GM18519 (cell line): ENCODE measurements around the gene ALOX5.

Experiments
- ATAC-seq: cut with Tn5 transposase; IDR thresholded peaks from one replicate; pipeline ENCODE4 v1.9.1; 2021; ENCODE audit warnings: mild to moderate bottlenecking, moderate library complexity; ENCODE audit not compliant: unreplicated experiment, low FRiP score

The ALOX5 gene

DNA sequence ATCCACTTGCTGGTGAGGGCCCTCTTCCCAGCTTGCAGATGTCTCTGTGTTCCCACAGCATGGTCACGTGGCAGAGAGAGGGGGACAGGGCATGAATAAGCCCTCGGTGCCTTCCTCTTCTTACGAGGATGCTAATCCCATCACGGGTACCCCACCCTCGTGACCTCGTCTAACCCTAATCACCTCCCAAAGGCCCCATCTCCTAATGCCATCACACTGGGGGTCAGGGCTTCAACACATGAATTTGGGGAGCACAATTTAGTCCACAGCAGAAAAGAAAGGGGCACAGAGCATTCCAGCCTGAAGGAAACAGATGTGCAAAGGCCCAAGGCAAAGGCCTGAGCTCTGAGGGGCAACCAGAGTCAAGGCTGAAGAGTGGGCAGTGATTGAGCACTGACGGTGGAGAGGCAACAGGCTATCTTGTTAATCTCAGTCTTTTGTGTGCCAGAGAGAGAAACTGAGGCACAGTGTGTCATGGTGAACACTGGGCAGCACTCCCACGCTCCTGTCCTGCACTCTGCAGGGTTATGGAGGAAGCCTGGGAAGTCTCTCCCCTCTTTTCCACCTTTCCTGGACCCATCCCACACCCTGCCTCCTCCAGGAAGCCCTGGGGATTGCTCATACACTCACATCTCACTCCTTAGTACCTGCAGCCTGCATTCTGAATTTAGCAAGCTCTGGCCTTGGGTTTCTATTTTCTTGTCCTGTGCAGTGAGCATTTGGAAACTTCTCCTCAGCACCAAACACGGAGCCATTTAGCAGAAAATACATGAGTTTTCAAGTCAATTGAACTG, 49.0 kb downstream of the ALOX5 start:
- ATAC-seq, result no peak

DNA sequence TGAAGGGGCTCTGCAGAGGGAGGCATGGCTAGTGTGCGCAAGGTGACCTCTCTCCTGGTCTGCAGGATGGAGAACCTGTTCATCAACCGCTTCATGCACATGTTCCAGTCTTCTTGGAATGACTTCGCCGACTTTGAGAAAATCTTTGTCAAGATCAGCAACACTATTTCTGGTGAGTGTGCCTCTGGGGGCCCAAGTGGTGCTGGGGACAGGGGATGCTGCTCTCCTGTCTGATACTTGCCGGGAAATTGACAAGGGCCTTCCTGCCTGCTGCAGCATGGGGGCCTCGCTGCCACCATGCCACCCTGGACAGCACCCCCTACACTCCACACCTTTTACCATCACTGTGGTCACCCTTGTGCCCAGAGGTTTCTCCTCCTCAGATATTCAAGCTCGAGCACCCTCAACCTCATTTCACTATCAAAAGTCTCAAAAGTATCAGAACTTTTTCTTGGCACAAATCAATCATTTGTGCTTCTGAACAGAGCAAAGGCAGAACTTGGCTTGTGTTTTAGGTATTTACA, 50.0 kb downstream of the ALOX5 start:
- no peak for ATAC-seq

DNA sequence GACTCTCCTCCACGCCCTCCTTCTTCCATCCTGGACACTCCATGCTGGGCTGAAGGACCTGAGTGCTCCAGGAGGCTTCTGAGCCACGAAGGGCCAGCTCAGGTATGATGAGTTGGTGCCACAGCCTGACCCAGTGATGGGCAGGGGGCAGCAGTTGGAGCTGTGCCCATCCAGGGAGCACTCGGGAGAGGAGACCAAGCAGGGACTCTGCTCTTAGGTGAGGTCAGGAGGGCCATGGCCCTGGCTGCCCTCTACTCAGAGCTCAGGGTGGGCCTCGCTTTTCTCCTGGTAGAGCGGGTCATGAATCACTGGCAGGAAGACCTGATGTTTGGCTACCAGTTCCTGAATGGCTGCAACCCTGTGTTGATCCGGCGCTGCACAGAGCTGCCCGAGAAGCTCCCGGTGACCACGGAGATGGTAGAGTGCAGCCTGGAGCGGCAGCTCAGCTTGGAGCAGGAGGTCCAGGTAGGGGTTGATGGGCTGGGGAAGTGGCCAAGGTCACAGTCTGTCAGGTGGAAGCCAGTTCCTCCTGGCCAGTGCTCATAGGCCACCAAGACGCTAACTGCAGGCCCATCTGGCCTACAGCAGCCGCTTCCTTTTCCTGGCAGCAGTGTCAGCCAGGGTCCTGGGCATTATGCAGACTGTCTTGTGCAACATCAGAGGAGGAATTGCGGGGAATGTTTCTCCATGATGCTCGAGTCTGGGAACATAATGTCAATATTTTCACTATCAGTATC, 50.8 kb downstream of the ALOX5 start:
- ATAC-seq, result no peak

DNA sequence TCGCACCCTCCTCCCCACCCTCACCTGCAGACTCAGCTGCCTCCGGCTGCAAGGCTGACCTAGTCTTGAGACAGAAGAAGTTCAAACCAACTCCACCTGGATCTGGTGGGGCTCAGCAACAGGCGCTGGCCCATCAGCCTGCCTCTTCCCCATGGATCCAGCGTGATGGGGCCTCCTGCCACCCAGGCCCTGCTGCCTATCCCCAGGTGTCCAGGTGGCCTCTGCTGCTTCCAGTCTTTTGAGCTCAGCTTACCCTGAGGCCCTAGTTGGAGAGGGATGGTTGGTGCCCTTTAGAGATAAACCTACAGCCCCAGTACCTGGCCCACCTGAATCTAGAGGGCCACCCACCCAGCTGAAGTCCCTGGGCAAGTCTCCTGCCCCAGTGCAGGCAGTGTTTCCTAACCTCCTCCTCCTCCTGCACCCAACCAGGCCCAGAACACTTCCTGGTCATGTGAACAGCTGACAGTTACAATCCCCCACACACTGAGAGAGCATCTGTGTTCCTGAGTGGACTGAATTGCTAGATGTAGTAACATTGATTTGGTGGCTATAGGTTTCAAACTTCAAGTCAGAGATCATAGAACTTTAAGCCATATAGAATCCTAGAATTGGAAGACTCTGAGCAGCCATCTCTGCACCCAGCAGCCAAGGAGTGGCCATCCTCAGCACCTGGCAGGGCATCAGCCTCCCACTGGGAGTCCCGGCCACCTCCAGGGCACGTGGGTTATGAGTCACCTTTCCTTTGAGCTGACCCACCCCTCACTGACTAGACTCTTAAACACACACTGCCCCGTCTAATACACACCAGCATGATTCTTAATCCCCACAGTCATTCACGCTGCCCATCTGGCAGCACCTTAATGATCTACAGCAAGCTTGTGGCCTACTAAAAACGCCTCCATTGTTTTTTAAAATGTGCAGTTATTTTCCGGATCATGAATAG, 51.9 kb downstream of the ALOX5 start:
- no peak for ATAC-seq

DNA sequence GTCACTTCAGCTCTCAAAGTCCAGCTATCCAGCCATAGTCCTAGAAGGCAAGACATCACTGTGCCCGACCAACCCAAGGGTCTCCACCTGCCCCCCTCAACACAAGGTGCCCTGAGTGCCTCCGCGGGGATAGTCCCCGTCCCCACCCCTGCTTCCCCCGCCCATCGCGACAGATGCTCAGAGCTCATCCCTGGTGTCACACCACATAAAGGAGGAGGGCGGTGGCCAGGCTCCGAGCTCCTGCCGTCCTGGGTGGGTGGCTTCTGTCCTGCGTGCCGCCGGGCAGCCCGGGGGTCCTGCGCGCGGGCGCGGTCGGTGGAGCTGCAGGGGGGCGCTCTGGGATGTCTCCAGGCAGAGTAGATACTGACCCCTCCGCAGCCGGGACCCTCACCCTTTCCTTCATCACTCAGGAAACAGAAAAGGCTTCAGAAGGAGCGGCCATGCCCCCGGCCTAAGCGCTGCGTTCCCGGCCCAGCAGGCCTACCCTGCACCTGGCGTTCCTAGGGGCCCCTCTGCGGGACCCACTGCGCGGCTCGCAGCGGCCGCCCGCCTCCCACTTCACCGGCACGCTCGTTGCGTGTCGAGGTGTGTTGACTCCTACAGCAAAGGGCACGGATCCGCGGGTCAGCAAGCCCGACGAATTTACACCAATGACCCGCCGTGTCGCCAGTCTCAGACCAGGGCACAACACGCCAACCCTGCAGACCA, 53.4 kb downstream of the ALOX5 start:
- no peak for ATAC-seq

DNA sequence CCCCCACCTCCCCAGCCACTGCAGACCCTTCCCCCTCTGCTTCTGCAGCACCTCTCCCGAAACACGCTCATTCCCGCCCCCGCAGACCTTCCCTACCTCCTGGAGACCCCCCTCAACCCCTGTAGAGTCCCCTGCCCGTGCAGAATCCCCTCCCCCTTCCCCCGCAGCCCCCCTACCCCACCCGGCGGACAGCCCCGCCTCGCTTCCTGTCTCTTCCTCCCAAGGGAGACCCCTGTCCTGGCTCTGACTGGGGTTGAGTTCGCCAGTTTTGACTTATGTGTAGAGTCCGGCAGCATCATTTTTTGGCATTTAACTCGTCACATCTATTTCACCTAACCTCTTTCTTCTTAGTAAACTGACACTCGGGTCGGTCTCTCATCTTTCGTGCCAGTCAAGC, 54.0 kb downstream of the ALOX5 start:
- ATAC-seq, result no peak

DNA sequence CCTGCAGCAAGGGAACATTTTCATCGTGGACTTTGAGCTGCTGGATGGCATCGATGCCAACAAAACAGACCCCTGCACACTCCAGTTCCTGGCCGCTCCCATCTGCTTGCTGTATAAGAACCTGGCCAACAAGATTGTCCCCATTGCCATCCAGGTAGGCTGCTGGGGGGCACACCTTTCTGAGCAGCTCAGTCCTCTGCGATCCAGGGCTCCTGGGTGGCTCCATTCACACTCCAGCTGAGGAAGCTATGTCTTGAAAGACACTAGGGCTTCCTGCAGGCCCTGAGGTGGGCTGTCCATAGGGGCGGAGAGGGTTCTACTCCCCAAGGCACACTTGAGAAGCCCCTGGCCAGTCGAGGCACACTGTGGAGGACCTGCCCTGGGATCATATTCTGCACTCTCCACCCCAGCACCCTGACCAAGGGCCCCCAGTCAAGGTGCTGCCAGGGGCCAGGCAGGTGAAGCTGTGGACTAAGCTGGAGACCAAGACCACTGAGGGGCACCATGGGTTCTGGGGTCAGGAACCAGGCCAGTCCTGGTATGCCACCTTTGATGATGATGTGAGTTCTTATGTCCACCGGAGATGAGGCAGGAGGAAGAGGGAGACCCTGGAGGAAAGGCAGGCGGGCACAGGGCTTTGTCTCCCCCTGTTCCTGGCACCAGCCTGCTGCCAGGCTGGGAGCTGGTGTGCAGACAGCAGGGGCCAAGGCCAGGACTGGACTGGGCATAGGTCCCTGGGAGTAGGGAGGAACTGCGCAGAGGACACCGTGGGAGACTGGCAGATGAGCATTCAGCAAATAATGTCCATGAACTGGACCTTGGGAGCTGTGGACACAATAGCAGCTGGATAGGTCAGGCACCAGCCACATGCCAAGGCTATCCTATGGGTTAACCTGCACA, 54.8 kb downstream of the ALOX5 start:
- ATAC-seq, result no peak

DNA sequence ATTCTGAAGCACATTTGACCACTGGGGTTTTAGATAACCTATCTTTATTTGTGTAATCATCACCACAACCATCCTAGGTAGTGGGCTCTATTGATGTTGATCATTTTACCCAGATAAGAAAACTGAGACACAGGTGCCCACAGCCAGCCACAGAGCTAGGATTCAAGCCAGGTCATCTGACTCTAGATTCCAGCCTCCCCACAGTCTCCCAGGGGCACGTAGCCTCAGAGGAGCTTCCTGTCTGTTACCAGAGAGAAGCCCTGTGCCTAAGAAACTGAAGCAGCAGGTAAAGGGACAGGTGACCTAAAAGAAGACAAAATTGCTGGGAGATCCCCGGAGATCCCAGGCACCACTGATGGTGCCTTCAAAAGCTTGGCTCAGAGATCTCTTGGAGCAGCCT, 55.8 kb downstream of the ALOX5 start:
- ATAC-seq, result no peak

DNA sequence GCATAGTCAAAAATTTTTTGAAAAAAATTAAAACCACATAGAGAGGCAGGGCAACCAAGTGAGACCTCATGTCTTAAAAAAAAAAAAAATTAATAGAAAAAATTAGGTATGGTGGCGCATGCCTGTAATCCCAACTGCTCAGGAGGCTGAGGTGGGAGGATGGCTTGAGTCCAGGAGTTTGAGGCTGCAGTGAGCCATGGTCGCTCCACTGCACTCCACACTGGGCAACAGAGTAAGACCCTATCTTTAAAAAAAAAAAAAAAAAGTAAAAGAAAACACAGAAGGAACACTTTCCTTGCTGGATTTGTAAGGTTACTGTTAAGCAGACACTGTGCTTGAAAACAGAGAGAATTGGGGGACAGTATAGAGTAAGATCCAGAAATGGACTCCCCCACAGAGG, 58.1 kb downstream of the ALOX5 start:
- ATAC-seq, result no peak

DNA sequence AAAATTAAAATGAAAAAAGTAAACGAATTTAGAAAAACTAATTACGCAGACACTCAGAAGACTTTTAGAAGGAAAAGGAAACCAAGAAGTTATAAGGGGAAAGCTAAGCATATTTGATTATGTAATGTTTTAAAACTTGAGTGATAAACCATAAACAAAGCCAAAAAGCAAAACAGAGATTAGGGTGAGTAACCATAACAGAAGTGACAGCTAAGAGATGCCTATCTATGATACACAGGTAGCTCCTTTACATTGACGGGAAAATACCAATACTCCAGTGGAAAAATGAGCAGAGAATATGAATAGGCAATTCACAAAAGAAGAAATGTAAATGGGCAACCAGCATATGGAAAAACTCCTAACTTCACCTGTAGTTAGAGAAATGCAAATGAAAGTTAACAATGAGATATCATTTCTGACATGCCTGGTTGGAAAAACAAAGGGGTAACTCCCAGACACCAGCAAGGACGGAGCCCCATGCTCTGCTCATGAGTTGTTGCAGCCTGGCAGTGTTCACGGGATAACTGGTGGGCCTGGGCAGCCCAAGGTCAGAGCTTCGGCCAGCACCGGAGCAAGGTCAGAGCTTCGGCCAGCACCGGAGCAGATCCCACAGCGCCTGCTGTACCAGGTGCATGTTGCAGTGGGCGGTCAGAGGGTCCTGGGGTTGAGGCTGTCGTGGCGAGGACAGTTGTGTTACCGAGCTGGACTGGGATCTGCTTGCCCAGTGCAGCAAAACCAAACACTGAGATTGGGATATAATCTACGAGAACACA, 58.9 kb downstream of the ALOX5 start:
- no peak for ATAC-seq

DNA sequence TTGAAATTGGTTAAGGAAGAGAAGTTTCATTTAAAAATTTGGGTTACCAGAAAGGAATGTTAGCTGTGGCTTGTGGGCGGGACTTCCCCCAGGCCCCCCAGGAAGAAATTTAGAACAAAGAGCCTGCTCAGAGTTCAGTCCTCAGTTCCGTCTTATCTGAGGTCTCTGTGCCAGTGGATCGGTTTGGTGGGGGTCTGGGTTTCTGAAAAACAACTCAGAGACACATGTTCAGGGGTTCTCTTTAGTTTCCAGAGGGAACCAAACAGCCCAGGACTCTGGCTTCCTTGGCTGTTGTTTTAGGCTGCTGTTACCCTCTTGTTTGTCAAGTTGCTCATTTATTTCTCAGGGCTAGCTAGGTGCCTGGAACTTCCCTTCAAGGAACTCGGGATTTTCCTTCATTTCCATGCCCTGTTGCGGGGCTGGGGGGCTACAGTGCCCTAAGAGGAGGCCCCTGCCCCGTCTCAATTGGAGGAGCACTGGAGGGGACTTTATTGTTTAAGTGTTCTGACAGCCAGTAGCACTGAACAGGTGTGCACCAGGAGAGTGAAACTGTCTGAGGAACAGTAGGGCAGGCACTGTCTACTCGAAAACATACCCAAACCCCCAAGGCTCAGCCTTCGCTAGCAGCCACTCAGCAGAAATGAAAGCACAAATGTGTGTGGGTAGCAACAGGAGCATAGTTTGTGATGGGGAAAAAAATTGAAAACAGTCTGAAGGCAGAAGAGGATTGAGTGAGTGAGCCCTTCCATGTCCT, 59.9 kb downstream of the ALOX5 start:
- ATAC-seq, result peak; percentile 84

DNA sequence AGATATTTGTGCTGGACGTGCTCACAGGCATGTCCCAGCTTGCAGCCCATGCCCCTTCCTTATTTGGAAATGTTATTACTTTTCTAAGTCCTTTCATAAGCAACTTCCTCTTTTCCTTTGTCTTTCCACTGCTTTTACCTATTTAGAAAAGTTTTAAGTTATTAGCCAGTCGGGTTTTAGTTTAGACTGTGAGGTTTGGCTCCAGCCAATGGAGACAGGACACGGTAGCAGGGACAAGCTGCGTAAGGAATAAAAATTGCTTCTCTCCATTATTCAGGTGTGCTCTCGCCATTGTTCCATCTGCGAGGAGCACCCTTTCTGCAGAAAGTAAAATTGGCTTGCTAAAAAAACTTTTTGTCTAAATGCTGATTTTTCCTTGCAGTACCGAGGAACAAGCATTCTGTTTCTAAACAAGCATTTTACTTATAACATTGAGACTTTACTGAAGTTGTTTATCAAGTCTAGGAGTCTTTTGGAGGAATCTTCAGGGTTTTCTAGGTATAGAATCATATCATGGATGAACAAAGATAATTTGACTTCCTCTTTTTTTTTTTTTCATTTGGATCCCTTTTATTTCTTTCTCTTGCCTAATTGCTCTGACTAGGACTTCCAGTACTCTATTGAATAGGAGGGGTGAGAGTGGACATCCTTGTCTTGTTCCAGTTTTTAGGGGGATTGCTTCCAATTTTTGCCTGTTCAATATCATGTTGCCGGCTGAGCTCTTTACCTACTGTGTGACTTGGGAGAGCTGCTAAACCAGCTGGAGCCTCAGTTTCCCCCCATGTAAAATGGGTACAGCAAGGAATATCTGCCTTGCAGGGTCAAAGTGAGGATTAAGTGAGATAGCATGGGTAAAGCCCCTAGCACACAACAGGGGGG, 63.8 kb downstream of the ALOX5 start:
- ATAC-seq, result no peak

DNA sequence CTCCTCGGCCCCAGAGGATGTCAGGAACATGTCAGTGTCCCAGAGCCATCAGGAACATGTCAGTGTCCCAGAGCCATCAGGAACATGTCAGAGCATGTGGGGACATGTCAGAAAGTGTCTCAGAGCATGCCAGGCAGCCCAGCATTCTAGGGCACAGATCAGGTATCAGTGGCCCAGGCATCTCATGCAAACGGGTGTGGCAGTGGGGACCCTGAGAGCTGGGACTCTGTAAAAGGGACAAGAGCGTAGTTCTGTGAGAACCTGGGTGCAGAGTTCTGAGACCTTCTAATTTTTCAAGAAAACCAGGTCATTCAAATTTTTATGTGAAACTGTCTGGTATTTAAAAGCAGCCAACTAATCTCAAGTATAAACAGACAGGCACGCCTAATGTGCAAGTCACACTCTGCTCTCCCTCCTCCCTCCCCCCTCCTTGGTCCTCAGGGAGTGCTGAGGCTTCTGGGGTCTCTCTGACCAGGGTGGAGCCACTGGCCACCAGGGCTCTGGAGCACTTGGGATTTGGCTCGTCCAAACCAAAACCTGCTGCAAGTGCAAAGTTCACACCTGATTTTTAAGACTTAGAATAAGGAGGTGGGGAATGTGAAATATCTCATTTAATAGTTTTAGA, 64.6 kb downstream of the ALOX5 start:
- ATAC-seq, result no peak

DNA sequence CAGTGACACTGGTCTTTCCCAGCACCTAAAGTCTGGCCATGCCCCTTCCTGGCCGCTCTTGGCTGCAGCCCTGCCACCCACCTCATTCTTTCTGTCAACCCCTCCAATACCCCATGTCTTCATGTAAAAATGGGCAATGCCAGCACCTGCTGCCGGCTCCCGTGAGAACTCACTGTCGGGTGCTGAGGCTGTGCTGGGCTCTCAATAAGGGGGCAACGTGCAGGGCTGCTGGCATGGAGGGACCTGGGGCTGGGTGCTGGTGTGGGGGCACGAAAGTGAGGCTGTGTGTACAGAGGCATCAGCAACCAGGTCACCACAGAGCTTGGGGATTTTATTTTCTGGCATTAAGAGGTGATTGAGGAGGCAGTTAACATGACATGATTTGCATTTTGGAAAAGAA, 65.3 kb downstream of the ALOX5 start:
- no peak for ATAC-seq

DNA sequence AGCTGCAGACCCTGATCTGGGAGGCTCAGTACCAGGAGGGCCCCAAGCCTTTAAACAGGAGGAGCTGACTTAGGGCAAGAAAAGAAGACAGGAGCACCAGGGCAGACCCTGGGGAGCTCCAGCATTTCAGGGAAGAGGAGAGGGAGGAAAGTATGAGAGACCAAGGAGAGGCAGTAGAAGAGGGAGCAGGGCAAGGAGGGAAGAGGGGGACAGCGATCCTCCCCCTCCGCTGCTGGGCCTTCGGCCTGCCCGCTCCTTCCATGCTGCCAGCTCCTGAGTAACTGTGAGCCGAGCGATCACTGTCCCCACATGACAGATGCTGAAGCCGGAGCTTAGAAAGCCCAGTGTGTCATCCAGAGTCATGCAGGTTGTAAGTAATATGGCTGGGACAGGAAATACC, 65.9 kb downstream of the ALOX5 start:
- no peak for ATAC-seq

DNA sequence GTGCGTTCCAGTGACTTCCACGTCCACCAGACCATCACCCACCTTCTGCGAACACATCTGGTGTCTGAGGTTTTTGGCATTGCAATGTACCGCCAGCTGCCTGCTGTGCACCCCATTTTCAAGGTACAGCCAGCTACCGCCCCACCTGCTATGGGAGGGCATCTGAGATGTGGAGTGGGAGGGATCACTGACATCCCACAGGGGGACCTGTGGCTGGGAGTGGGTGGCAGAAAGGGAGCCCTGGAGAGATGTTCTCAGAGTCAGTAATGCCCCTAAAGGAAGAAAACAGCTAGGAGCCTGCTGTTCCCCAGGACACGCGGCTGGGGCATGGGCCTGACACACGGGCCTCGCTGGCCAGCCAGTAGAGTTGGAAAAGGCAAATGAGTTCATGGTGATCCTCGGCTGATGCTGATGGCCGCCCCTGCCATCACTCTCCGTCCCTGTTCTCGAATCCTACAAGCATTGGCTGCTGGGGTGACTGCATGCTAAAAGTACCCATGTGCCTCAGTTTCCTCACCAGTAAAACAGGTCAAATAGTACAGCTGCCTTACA, 66.6 kb downstream of the ALOX5 start:
- no peak for ATAC-seq
